ENCODE results near the gene HMCN1.

Gene HMCN1

DNA sequence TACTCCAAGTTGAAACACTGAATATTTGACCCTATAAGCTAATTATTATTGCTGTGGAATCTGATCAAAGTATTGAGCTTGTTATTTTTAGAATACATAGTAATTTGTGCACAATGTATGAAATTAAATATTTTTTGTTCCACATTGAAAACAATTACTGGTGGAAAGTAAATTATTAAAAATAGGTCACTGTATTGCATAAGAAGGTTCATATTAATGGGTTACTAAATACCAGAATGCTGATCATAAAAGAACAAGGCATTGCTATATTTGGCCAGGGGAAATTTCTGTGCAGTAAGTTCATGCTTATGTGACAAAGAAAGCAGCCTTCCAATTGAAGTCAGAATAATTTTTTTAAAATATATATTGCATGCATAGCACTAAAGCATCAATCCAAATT lies 481.4 kb downstream of the HMCN1 start:
- TF ChIP-seq TAF1 (IDR thresholded peaks at IDR 0.05; ENCODE audit: borderline replicate concordance, insufficient read depth, low read length) (no peak), SIN3A (IDR thresholded peaks at IDR 0.05; ENCODE audit: borderline replicate concordance, insufficient read depth, low read length) (no peak), FOXP2 (optimal IDR thresholded peaks at IDR 0.05; ENCODE audit: borderline replicate concordance, extremely low read depth, extremely low read length, insufficient read depth) (no peak), POLR2AphosphoS5 (IDR thresholded peaks at IDR 0.05; ENCODE audit: low read depth, low read length) (no peak)
- TF ChIP-seq, protein P1, sequence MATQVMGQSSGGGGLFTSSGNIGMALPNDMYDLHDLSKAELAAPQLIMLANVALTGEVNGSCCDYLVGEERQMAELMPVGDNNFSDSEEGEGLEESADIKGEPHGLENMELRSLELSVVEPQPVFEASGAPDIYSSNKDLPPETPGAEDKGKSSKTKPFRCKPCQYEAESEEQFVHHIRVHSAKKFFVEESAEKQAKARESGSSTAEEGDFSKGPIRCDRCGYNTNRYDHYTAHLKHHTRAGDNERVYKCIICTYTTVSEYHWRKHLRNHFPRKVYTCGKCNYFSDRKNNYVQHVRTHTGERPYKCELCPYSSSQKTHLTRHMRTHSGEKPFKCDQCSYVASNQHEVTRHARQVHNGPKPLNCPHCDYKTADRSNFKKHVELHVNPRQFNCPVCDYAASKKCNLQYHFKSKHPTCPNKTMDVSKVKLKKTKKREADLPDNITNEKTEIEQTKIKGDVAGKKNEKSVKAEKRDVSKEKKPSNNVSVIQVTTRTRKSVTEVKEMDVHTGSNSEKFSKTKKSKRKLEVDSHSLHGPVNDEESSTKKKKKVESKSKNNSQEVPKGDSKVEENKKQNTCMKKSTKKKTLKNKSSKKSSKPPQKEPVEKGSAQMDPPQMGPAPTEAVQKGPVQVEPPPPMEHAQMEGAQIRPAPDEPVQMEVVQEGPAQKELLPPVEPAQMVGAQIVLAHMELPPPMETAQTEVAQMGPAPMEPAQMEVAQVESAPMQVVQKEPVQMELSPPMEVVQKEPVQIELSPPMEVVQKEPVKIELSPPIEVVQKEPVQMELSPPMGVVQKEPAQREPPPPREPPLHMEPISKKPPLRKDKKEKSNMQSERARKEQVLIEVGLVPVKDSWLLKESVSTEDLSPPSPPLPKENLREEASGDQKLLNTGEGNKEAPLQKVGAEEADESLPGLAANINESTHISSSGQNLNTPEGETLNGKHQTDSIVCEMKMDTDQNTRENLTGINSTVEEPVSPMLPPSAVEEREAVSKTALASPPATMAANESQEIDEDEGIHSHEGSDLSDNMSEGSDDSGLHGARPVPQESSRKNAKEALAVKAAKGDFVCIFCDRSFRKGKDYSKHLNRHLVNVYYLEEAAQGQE (IDR thresholded peaks at IDR 0.05; ENCODE audit: insufficient read depth in 1 of 2, low read depth in 2 of 2, low read length in 2 of 2) = no peak

DNA sequence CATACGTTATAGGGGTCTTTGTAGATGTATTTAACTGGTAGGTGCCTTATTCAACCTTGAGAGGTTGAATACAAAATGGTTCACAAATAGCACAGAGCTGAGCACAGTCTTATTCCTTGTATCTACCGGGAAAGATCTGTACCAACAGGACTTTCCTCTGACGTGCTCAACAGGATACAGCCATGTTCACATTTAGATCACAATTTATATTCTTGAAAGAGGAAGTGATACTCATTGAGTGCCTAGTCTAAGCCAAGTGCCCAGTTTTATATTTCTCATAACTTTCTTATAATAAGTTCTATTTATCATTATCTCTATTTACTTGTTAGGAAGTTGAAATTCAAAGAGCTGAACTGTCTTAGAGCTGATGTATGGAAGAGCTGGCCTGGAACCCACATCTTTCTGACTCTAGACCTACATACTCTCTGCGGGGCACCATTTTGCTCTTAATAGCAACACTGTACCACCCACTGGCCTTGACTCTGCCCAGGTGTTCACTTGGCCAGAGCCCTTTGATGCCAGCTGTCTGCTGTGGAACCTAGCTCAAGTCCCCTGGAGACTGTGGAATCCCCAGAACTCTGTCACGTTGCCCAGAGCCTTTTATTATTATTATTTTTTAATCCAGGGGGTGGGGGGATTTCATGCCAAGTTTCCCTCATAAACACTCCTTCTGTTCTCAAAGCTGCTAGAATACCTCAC lies 484.6 kb downstream of the HMCN1 start:
- TF ChIP-seq SIN3A (IDR thresholded peaks at IDR 0.05; ENCODE audit: borderline replicate concordance, insufficient read depth, low read length) = no peak
- TF ChIP-seq TAF1 (IDR thresholded peaks at IDR 0.05; ENCODE audit: borderline replicate concordance, insufficient read depth, low read length) = no peak
- TF ChIP-seq FOXP2 (optimal IDR thresholded peaks at IDR 0.05; ENCODE audit: borderline replicate concordance, extremely low read depth, extremely low read length, insufficient read depth) = no peak
- TF ChIP-seq POLR2AphosphoS5 (IDR thresholded peaks at IDR 0.05; ENCODE audit: low read depth, low read length) = no peak
- TF ChIP-seq, protein P1 (IDR thresholded peaks at IDR 0.05; ENCODE audit: insufficient read depth in 1 of 2, low read depth in 2 of 2, low read length in 2 of 2) = no peak

DNA sequence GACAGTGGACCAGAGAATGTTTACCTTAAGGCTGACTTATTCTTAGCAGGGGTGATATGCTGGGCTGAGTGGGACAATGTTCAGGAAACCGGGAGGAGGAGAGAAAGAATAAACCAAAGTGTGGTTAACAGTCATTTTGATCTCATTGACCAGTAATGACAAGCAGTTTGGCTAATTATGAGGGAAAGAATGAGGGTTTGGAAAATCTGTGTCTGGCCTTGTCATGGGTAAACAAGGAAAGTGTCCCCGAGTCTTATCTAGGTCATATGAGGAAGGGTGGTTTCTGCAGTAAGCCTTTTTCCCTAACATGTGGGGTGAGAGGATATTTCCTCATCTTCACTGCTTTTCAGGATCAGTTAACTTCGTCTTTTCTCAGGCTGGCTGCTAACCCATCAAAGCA lies 485.9 kb downstream of the HMCN1 start:
- TF ChIP-seq FOXP2 (optimal IDR thresholded peaks at IDR 0.05; ENCODE audit: borderline replicate concordance, extremely low read depth, extremely low read length, insufficient read depth) (no peak), TAF1 (IDR thresholded peaks at IDR 0.05; ENCODE audit: borderline replicate concordance, insufficient read depth, low read length) (no peak), POLR2AphosphoS5 (IDR thresholded peaks at IDR 0.05; ENCODE audit: low read depth, low read length) (no peak), SIN3A (IDR thresholded peaks at IDR 0.05; ENCODE audit: borderline replicate concordance, insufficient read depth, low read length) (no peak)
- TF ChIP-seq, protein P1 (IDR thresholded peaks at IDR 0.05; ENCODE audit: insufficient read depth in 1 of 2, low read depth in 2 of 2, low read length in 2 of 2) = no peak

DNA sequence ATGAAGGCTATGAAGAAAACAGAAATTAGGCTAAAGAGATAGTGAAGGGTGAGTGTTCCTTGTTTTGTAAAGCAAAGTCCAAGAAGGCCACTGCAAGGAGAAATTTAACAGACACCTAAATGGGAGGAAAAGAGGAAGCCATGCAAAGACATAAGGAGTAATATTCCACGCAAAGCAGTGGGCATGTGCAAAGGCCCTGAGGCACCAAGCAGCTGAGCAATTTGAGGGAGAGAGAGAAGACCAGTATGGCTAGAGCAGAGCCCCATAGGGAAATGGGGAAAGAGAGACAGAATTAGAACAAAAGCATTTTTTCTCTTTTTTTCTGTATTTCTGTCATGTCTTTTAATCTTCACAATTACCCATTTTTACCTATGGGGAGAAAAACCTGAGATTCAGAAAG lies 486.7 kb downstream of the HMCN1 start:
- TF ChIP-seq POLR2AphosphoS5 (IDR thresholded peaks at IDR 0.05; ENCODE audit: low read depth, low read length) (no peak), FOXP2 (optimal IDR thresholded peaks at IDR 0.05; ENCODE audit: borderline replicate concordance, extremely low read depth, extremely low read length, insufficient read depth) (no peak), TAF1 (IDR thresholded peaks at IDR 0.05; ENCODE audit: borderline replicate concordance, insufficient read depth, low read length) (no peak), SIN3A (IDR thresholded peaks at IDR 0.05; ENCODE audit: borderline replicate concordance, insufficient read depth, low read length) (no peak)
- TF ChIP-seq, protein P1 (IDR thresholded peaks at IDR 0.05; ENCODE audit: insufficient read depth in 1 of 2, low read depth in 2 of 2, low read length in 2 of 2) = no peak
